Activated naive CD8-positive, alpha-beta T cell (primary cell): ENCODE data around the gene NNMT.
"Not testable (repeated sequence)": the region's sequence is repeated elsewhere in the genome, so short reads cannot be mapped to it uniquely, and the experiment has no call there.

Source experiments
- H3K27ac Mint-ChIP-seq: one replicate; pipeline ENCODE4 v1.8.0; 2021; ENCODE audit warnings: mixed read lengths
- H3K27me3 Mint-ChIP-seq: one replicate; pipeline ENCODE4 v1.8.0; 2021; ENCODE audit warnings: mixed read lengths
- H3K36me3 Mint-ChIP-seq: one replicate; pipeline ENCODE4 v1.8.0; 2021; ENCODE audit warnings: mixed read lengths
- H3K4me1 Mint-ChIP-seq: one replicate; pipeline ENCODE4 v1.8.0; 2021; ENCODE audit warnings: low read depth, mixed read lengths
- H3K4me3 Mint-ChIP-seq: one replicate; pipeline ENCODE4 v1.8.0; 2021; ENCODE audit warnings: mild to moderate bottlenecking, mixed read lengths
- H3K9me3 Mint-ChIP-seq: one replicate; pipeline ENCODE4 v1.8.0; 2021; ENCODE audit warnings: low read depth, mixed read lengths

The NNMT gene

GRCh38 chr11:114326151-114326550 lies 30.0 kb downstream of the NNMT start:
- Mint-ChIP-seq H3K27me3 (peaks cover 5% of the 10 kb centered on the region), H3K9me3 (peaks cover 4% of the 10 kb centered on the region), H3K27ac (no peak overlapping the region), H3K4me1 (no peaks in the 10 kb centered on the region), H3K4me3 (no peak overlapping the region), H3K36me3 (peaks cover 12% of the 10 kb centered on the region)

- H3K27ac Mint-ChIP-seq = no peak overlapping the region
- no peak overlapping the region for H3K4me3 Mint-ChIP-seq
- no peaks in the 10 kb centered on the region for H3K4me1 Mint-ChIP-seq
- peaks cover 5% of the 10 kb centered on the region for H3K27me3 Mint-ChIP-seq
- peaks cover 14% of the 10 kb centered on the region for H3K36me3 Mint-ChIP-seq
- peaks cover 4% of the 10 kb centered on the region for H3K9me3 Mint-ChIP-seq
Observed at GRCh38 chr11:114326776-114327175, 30.6 kb downstream of the NNMT start.

- H3K9me3 Mint-ChIP-seq = peaks cover 10% of the 10 kb centered on the region
- H3K4me3 Mint-ChIP-seq = no peak overlapping the region
- peaks cover 18% of the 10 kb centered on the region for H3K36me3 Mint-ChIP-seq
- peaks cover 11% of the 10 kb centered on the region for H3K27me3 Mint-ChIP-seq
- H3K27ac Mint-ChIP-seq = no peak overlapping the region
- no peaks in the 10 kb centered on the region for H3K4me1 Mint-ChIP-seq
Observed at GRCh38 chr11:114330373-114330772, 34.2 kb downstream of the NNMT start.

GRCh38 chr11:114340311-114341131 lies 44.3 kb downstream of the NNMT start:
- Mint-ChIP-seq H3K4me1 (peaks cover 9% of the 10 kb centered on the region), H3K9me3 (no peaks in the 10 kb centered on the region), H3K36me3 (no peaks in the 10 kb centered on the region), H3K4me3 (peak overlapping the region; percentile 67), H3K27me3 (peaks cover 5% of the 10 kb centered on the region), H3K27ac (no peak overlapping the region)

- H3K27me3 Mint-ChIP-seq, H3K36me3 Mint-ChIP-seq, H3K4me3 Mint-ChIP-seq, H3K27ac Mint-ChIP-seq, H3K4me1 Mint-ChIP-seq, H3K9me3 Mint-ChIP-seq: not testable (repeated sequence)
Observed at GRCh38 chr11:114341667-114342066, 45.5 kb downstream of the NNMT start.

GRCh38 chr11:114342476-114342875 lies 46.3 kb downstream of the NNMT start:
- Mint-ChIP-seq H3K4me1 (peaks cover 11% of the 10 kb centered on the region), H3K4me3 (no peak overlapping the region), H3K36me3 (no peaks in the 10 kb centered on the region), H3K27me3 (peaks cover 5% of the 10 kb centered on the region), H3K9me3 (no peaks in the 10 kb centered on the region), H3K27ac (no peak overlapping the region)

- Mint-ChIP-seq H3K4me1 (peaks cover 11% of the 10 kb centered on the region), H3K4me3 (no peak overlapping the region), H3K27ac (no peak overlapping the region), H3K9me3 (no peaks in the 10 kb centered on the region), H3K27me3 (peaks cover 5% of the 10 kb centered on the region), H3K36me3 (no peaks in the 10 kb centered on the region)
Observed at GRCh38 chr11:114343020-114343419, 46.8 kb downstream of the NNMT start.

- Mint-ChIP-seq H3K4me3 (no peak overlapping the region), H3K36me3 (no peaks in the 10 kb centered on the region), H3K27ac (no peak overlapping the region), H3K27me3 (peaks cover 5% of the 10 kb centered on the region), H3K4me1 (peaks cover 13% of the 10 kb centered on the region), H3K9me3 (no peaks in the 10 kb centered on the region)
Observed at GRCh38 chr11:114343493-114343892, 47.3 kb downstream of the NNMT start.

- Mint-ChIP-seq H3K9me3 (no peaks in the 10 kb centered on the region), H3K4me1 (peaks cover 13% of the 10 kb centered on the region), H3K36me3 (no peaks in the 10 kb centered on the region), H3K27me3 (peaks cover 5% of the 10 kb centered on the region), H3K27ac (no peak overlapping the region), H3K4me3 (no peak overlapping the region)
Observed at GRCh38 chr11:114344494-114344893, 48.3 kb downstream of the NNMT start.

- H3K9me3 Mint-ChIP-seq = no peaks in the 10 kb centered on the region
- H3K36me3 Mint-ChIP-seq = no peaks in the 10 kb centered on the region
- H3K27me3 Mint-ChIP-seq = peaks cover 5% of the 10 kb centered on the region
- H3K27ac Mint-ChIP-seq = no peak overlapping the region
- H3K4me1 Mint-ChIP-seq = peaks cover 7% of the 10 kb centered on the region
- no peak overlapping the region for H3K4me3 Mint-ChIP-seq
Observed at GRCh38 chr11:114345575-114346222, 49.5 kb downstream of the NNMT start.

- peak overlapping the region; percentile 42 for H3K4me3 Mint-ChIP-seq
- H3K27me3 Mint-ChIP-seq = no peaks in the 10 kb centered on the region
- no peak overlapping the region for H3K27ac Mint-ChIP-seq
Observed at GRCh38 chr11:114346709-114347141, 50.5 kb downstream of the NNMT start.

GRCh38 chr11:114348200-114349191 lies 52.3 kb downstream of the NNMT start:
- H3K4me1 Mint-ChIP-seq = peaks cover 3% of the 10 kb centered on the region
- H3K4me3 Mint-ChIP-seq = no peak overlapping the region
- H3K9me3 Mint-ChIP-seq = no peaks in the 10 kb centered on the region
- no peak overlapping the region for H3K27ac Mint-ChIP-seq
- no peaks in the 10 kb centered on the region for H3K27me3 Mint-ChIP-seq
- no peaks in the 10 kb centered on the region for H3K36me3 Mint-ChIP-seq

More at GRCh38 chr11:114346709-114347141, 50.5 kb downstream of the NNMT start:
- Mint-ChIP-seq H3K4me1 (peaks cover 3% of the 10 kb centered on the region), H3K9me3 (no peaks in the 10 kb centered on the region), H3K36me3 (no peaks in the 10 kb centered on the region)

GRCh38 chr11:114350022-114350421 lies 53.8 kb downstream of the NNMT start:
- Mint-ChIP-seq H3K4me1 (peaks cover 3% of the 10 kb centered on the region), H3K4me3 (no peak overlapping the region), H3K27me3 (no peaks in the 10 kb centered on the region), H3K27ac (no peak overlapping the region), H3K9me3 (no peaks in the 10 kb centered on the region), H3K36me3 (no peaks in the 10 kb centered on the region)

GRCh38 chr11:114353443-114353842 lies 57.2 kb downstream of the NNMT start:
- peaks cover 5% of the 10 kb centered on the region for H3K27me3 Mint-ChIP-seq
- no peak overlapping the region for H3K27ac Mint-ChIP-seq
- no peaks in the 10 kb centered on the region for H3K36me3 Mint-ChIP-seq
- no peak overlapping the region for H3K4me3 Mint-ChIP-seq
- H3K4me1 Mint-ChIP-seq = no peaks in the 10 kb centered on the region
- H3K9me3 Mint-ChIP-seq = no peaks in the 10 kb centered on the region

- H3K4me1 Mint-ChIP-seq = no peaks in the 10 kb centered on the region
- H3K27ac Mint-ChIP-seq = no peak overlapping the region
- H3K36me3 Mint-ChIP-seq = no peaks in the 10 kb centered on the region
- H3K4me3 Mint-ChIP-seq = no peak overlapping the region
- H3K27me3 Mint-ChIP-seq = peaks cover 5% of the 10 kb centered on the region
- no peaks in the 10 kb centered on the region for H3K9me3 Mint-ChIP-seq
Observed at GRCh38 chr11:114354076-114354475, 57.9 kb downstream of the NNMT start.
